SJCRH30 (cell line): ENCODE results near the gene SNX9. TPM values are rescaled to one million over a fixed set of nuclear protein-coding genes. Genes with fewer than 3 reads are reported as not detected.
"Not testable (repeated sequence)": the region's sequence is repeated elsewhere in the genome, so short reads cannot be mapped to it uniquely, and the experiment has no call there.

Experiments used
- DNase-seq, 2 experiments: peaks; one replicate each; pipeline ENCODE4 v3.0.0-alpha.2; 2015 to 2020
- H3K27ac ChIP-seq: fragments of 250-450 bp; sonication (Bioruptor Pico); 2 replicates; pipeline ENCODE4 v1.5.1; 2020; ENCODE audit warnings: mild to moderate bottlenecking, moderate library complexity
- H3K27me3 ChIP-seq: fragments of 250-450 bp; sonication (Bioruptor Pico); 2 replicates; pipeline ENCODE4 v1.5.1; 2020; ENCODE audit warnings: mild to moderate bottlenecking, moderate library complexity
- H3K36me3 ChIP-seq: fragments of 250-450 bp; sonication (Bioruptor Pico); 2 replicates; pipeline ENCODE4 v1.5.1; 2020; ENCODE audit warnings: mild to moderate bottlenecking, moderate library complexity
- H3K4me1 ChIP-seq: fragments of 250-450 bp; sonication (Bioruptor Pico); 2 replicates; pipeline ENCODE4 v1.5.1; 2020; ENCODE audit warnings: mild to moderate bottlenecking, moderate library complexity
- H3K4me3 ChIP-seq: fragments of 250-450 bp; sonication (Bioruptor Pico); 2 replicates; pipeline ENCODE4 v1.5.1; 2020; ENCODE audit warnings: mild to moderate bottlenecking, moderate library complexity
- H3K9me3 ChIP-seq: fragments of 250-450 bp; sonication (Bioruptor Pico); replicated peaks from 2 replicates; pipeline ENCODE4 v1.5.1; 2020; ENCODE audit warnings: mild to moderate bottlenecking, moderate library complexity
- total RNA-seq: library from RNA; depleted of rRNA; stranded (reverse); fragments of >200 nt; shearing (Covaris generic); gene quantifications from 2 replicates; pipeline ENCODE4 v1.2.3, GENCODE V29; 2014

SNX9 gene
- total RNA-seq, 1 experiment from 2014 or later = 28.0 TPM

- Histone ChIP-seq H3K4me1 (no peaks in the 10 kb centered on the region), H3K4me3 (no peak overlapping the region), H3K9me3 (no peaks in the 10 kb centered on the region), H3K36me3 (no peaks in the 10 kb centered on the region), H3K27ac (no peak overlapping the region), H3K27me3 (no peaks in the 10 kb centered on the region)
- no peak for DNase-seq
Measured at GRCh38 chr6:157791450-157791849, 31.6 kb upstream of the SNX9 start.

- no peak for DNase-seq
- H3K4me3 ChIP-seq = no peak overlapping the region
- H3K27ac ChIP-seq = no peak overlapping the region
- H3K4me1 ChIP-seq = no peaks in the 10 kb centered on the region
- H3K27me3 ChIP-seq = no peaks in the 10 kb centered on the region
- no peaks in the 10 kb centered on the region for H3K36me3 ChIP-seq
- no peaks in the 10 kb centered on the region for H3K9me3 ChIP-seq
Measured at GRCh38 chr6:157792671-157793070, 30.4 kb upstream of the SNX9 start.

- not testable (repeated sequence) for H3K4me1 ChIP-seq, H3K4me3 ChIP-seq, H3K9me3 ChIP-seq, H3K27me3 ChIP-seq, H3K36me3 ChIP-seq, H3K27ac ChIP-seq, DNase-seq
Measured at GRCh38 chr6:157794012-157794411, 29.0 kb upstream of the SNX9 start.

- DNase-seq = no peak
- H3K4me1 ChIP-seq = no peaks in the 10 kb centered on the region
- no peaks in the 10 kb centered on the region for H3K9me3 ChIP-seq
- no peaks in the 10 kb centered on the region for H3K36me3 ChIP-seq
- no peak overlapping the region for H3K4me3 ChIP-seq
- no peaks in the 10 kb centered on the region for H3K27me3 ChIP-seq
- no peak overlapping the region for H3K27ac ChIP-seq
Measured at GRCh38 chr6:157795841-157796240, 27.2 kb upstream of the SNX9 start.

- H3K9me3 ChIP-seq = no peaks in the 10 kb centered on the region
- DNase-seq = no peak
- H3K27me3 ChIP-seq = no peaks in the 10 kb centered on the region
- no peaks in the 10 kb centered on the region for H3K4me1 ChIP-seq
- H3K27ac ChIP-seq = no peak overlapping the region
- no peak overlapping the region for H3K4me3 ChIP-seq
- no peaks in the 10 kb centered on the region for H3K36me3 ChIP-seq
Measured at GRCh38 chr6:157798851-157799250, 24.2 kb upstream of the SNX9 start.

- H3K4me1 ChIP-seq, DNase-seq, H3K36me3 ChIP-seq, H3K4me3 ChIP-seq, H3K27ac ChIP-seq, H3K9me3 ChIP-seq, H3K27me3 ChIP-seq: not testable (repeated sequence)
Measured at GRCh38 chr6:157799561-157799960, 23.5 kb upstream of the SNX9 start.

- DNase-seq = no peak
- Histone ChIP-seq H3K27me3 (no peaks in the 10 kb centered on the region), H3K9me3 (no peaks in the 10 kb centered on the region)
Measured at GRCh38 chr6:157800420-157801237, 22.4 kb upstream of the SNX9 start.

GRCh38 chr6:157804448-157805327, 18.4 kb upstream of the SNX9 start:
- H3K4me1 ChIP-seq = no peaks in the 10 kb centered on the region
- H3K36me3 ChIP-seq = no peaks in the 10 kb centered on the region
- no peak overlapping the region for H3K4me3 ChIP-seq
- H3K9me3 ChIP-seq = peaks cover 5% of the 10 kb centered on the region; the same call in 1 of the 2 replicates
- no peak for DNase-seq
- no peak overlapping the region for H3K27ac ChIP-seq
- H3K27me3 ChIP-seq = no peaks in the 10 kb centered on the region

More at GRCh38 chr6:157800420-157801237, 22.4 kb upstream of the SNX9 start:
- Histone ChIP-seq H3K4me3 (no peak overlapping the region), H3K27ac (no peak overlapping the region), H3K36me3 (no peaks in the 10 kb centered on the region), H3K4me1 (no peaks in the 10 kb centered on the region)

GRCh38 chr6:157806131-157806855, 16.8 kb upstream of the SNX9 start:
- no peak for DNase-seq
- H3K4me3 ChIP-seq = no peak overlapping the region
- H3K9me3 ChIP-seq = peaks cover 5% of the 10 kb centered on the region; the same call in 1 of the 2 replicates
- no peak overlapping the region for H3K27ac ChIP-seq
- no peaks in the 10 kb centered on the region for H3K4me1 ChIP-seq
- H3K36me3 ChIP-seq = no peaks in the 10 kb centered on the region
- no peaks in the 10 kb centered on the region for H3K27me3 ChIP-seq

- no peak overlapping the region for H3K27ac ChIP-seq
Measured at GRCh38 chr6:157806856-157807215, 16.2 kb upstream of the SNX9 start.

GRCh38 chr6:157808405-157808950, 14.6 kb upstream of the SNX9 start:
- H3K4me1 ChIP-seq = no peaks in the 10 kb centered on the region
- no peaks in the 10 kb centered on the region for H3K27me3 ChIP-seq
- DNase-seq = no peak
- H3K4me3 ChIP-seq = no peak overlapping the region
- no peaks in the 10 kb centered on the region for H3K36me3 ChIP-seq
- H3K27ac ChIP-seq = no peak overlapping the region
- peaks cover 5% of the 10 kb centered on the region; the same call in 1 of the 2 replicates for H3K9me3 ChIP-seq

More at GRCh38 chr6:157806856-157807215, 16.2 kb upstream of the SNX9 start:
- Histone ChIP-seq H3K4me3 (no peak overlapping the region), H3K4me1 (no peaks in the 10 kb centered on the region), H3K9me3 (peaks cover 5% of the 10 kb centered on the region; the same call in 1 of the 2 replicates), H3K36me3 (no peaks in the 10 kb centered on the region), H3K27me3 (no peaks in the 10 kb centered on the region)
- DNase-seq = no peak

GRCh38 chr6:157809613-157810012, 13.4 kb upstream of the SNX9 start:
- H3K36me3 ChIP-seq = no peaks in the 10 kb centered on the region
- no peak overlapping the region for H3K4me3 ChIP-seq
- DNase-seq = no peak
- H3K4me1 ChIP-seq = no peaks in the 10 kb centered on the region
- no peak overlapping the region for H3K27ac ChIP-seq
- H3K27me3 ChIP-seq = no peaks in the 10 kb centered on the region
- H3K9me3 ChIP-seq = peaks cover 5% of the 10 kb centered on the region; the same call in 1 of the 2 replicates

- DNase-seq = no peak
- Histone ChIP-seq H3K36me3 (no peaks in the 10 kb centered on the region), H3K27me3 (no peaks in the 10 kb centered on the region), H3K27ac (no peak overlapping the region), H3K4me3 (no peak overlapping the region), H3K9me3 (peaks cover 5% of the 10 kb centered on the region; the same call in 1 of the 2 replicates), H3K4me1 (no peaks in the 10 kb centered on the region)
Measured at GRCh38 chr6:157811137-157811475, 11.9 kb upstream of the SNX9 start.

- Histone ChIP-seq H3K4me1 (no peaks in the 10 kb centered on the region), H3K4me3 (no peak overlapping the region), H3K9me3 (peaks cover 5% of the 10 kb centered on the region; the same call in 1 of the 2 replicates), H3K27ac (no peak overlapping the region), H3K27me3 (no peaks in the 10 kb centered on the region), H3K36me3 (no peaks in the 10 kb centered on the region)
- no peak for DNase-seq
Measured at GRCh38 chr6:157811476-157812173, 11.4 kb upstream of the SNX9 start.
